ENCODE measurements around the gene KIAA1217.

- no peak for TF ChIP-seq CTCF (IDR thresholded peaks at IDR 0.05; ENCODE audit: low read length)
- TF ChIP-seq EZH2 (IDR thresholded peaks at IDR 0.05; ENCODE audit: borderline replicate concordance, low read length): no peak
Measured at GRCh38 chr10:24544776-24545175, 335.8 kb downstream of the KIAA1217 start.
